ENCODE measurements around the gene TMEM170A.
"Not testable (repeated sequence)": the region's sequence is repeated elsewhere in the genome, so short reads cannot be mapped to it uniquely, and the experiment has no call there.

- not testable (repeated sequence) for TF ChIP-seq CTCF, POLR2A (IDR thresholded peaks at IDR 0.05)
These were observed 934 bp downstream of the TMEM170A start for GRCh38 chr16:75463389-75464121.
